Neural progenitor cell (in vitro differentiated cells): ENCODE measurements around the gene MIPEP. TPM values are rescaled to one million over a fixed set of nuclear protein-coding genes. Genes with fewer than 3 reads are reported as not detected.

Source experiments
- DNase-seq: peaks from one replicate; pipeline ENCODE4 v3.0.0-alpha.2; 2016; ENCODE audit warnings: low spot score
- H2AFZ ChIP-seq: fragments of 200-600 bp; sonication (generic); replicated peaks from 2 replicates; pipeline ENCODE4 v1.6.1; 2016; ENCODE audit warnings: antibody characterized with exemption
- H3F3A ChIP-seq: fragments of 200-600 bp; sonication (generic); 2 replicates; pipeline ENCODE4 v1.6.1; 2016; ENCODE audit warnings: antibody characterized with exemption, low read depth
- H3K27ac ChIP-seq: fragments of 200-600 bp; sonication (generic); 2 replicates; pipeline ENCODE4 v1.5.1; 2016; ENCODE audit warnings: mild to moderate bottlenecking
- H3K27me3 ChIP-seq: fragments of 200-600 bp; sonication (generic); 2 replicates; pipeline ENCODE4 v1.6.1; 2016; ENCODE audit warnings: mild to moderate bottlenecking, moderate library complexity
- H3K36me3 ChIP-seq: fragments of 200-600 bp; sonication (generic); 2 replicates; pipeline ENCODE4 v1.5.1; 2016
- H3K4me1 ChIP-seq: fragments of 200-600 bp; sonication (generic); 2 replicates; pipeline ENCODE4 v1.6.1; 2016; ENCODE audit warnings: mixed run types
- H3K4me2 ChIP-seq: fragments of 200-600 bp; sonication (generic); 2 replicates; pipeline ENCODE4 v1.6.1; 2016
- H3K4me3 ChIP-seq: fragments of 200-600 bp; sonication (generic); 2 replicates; pipeline ENCODE4 v1.5.1; 2016
- H3K79me2 ChIP-seq: fragments of 200-600 bp; sonication (generic); 2 replicates; pipeline ENCODE4 v1.6.1; 2016; ENCODE audit warnings: low read depth
- H3K9ac ChIP-seq: fragments of 200-600 bp; sonication (generic); 2 replicates; pipeline ENCODE4 v1.6.1; 2016
- H3K9me3 ChIP-seq: fragments of 200-600 bp; sonication (generic); 2 replicates; pipeline ENCODE4 v1.5.1; 2016; ENCODE audit warnings: low read depth
- H4K20me1 ChIP-seq: fragments of 200-600 bp; sonication (generic); 2 replicates; pipeline ENCODE4 v1.6.1; 2016; ENCODE audit warnings: low read depth
- H3K27ac Mint-ChIP-seq: 3 replicates; pipeline ENCODE4 v1.8.0; 2021; ENCODE audit warnings: mixed read lengths
- H3K27me3 Mint-ChIP-seq: 2 replicates; pipeline ENCODE4 v1.8.0; 2022; ENCODE audit warnings: low read depth, mild to moderate bottlenecking, inconsistent platforms, moderate library complexity, mixed read lengths; ENCODE audit not compliant: insufficient read depth
- H3K36me3 Mint-ChIP-seq: 3 replicates; pipeline ENCODE4 v1.8.0; 2021; ENCODE audit warnings: mixed read lengths
- H3K4me1 Mint-ChIP-seq: 3 replicates; pipeline ENCODE4 v1.8.0; 2021; ENCODE audit warnings: mixed read lengths
- H3K4me3 Mint-ChIP-seq: 3 replicates; pipeline ENCODE4 v1.8.0; 2021; ENCODE audit warnings: mild to moderate bottlenecking, moderate library complexity, mixed read lengths
- H3K9me3 Mint-ChIP-seq: 3 replicates; pipeline ENCODE4 v1.8.0; 2020; ENCODE audit warnings: mixed read lengths
- CTCF ChIP-seq: fragments of 200-600 bp; sonication (generic); IDR thresholded peaks from 2 replicates; pipeline ENCODE4 v1.5.1; 2017; ENCODE audit warnings: antibody characterized with exemption, mild to moderate bottlenecking
- EZH2 ChIP-seq: fragments of 200-600 bp; sonication (generic); IDR thresholded peaks from 2 replicates; pipeline ENCODE4 v1.6.1; 2017; ENCODE audit warnings: antibody characterized with exemption, mild to moderate bottlenecking, moderate library complexity
- EZH2phosphoT487 ChIP-seq: fragments of 200-600 bp; sonication (generic); IDR thresholded peaks from 2 replicates; pipeline ENCODE4 v1.6.1; 2017; ENCODE audit warnings: antibody characterized with exemption
- total RNA-seq: library from RNA; depleted of rRNA; stranded (reverse); fragments of >200 nt; gene quantifications from 2 replicates; pipeline ENCODE4 v1.2.3, GENCODE V29; 2015; ENCODE audit warnings: low replicate concordance

The MIPEP gene
- total RNA-seq, 1 donor from 2014 or later = 22.8 TPM

DNA sequence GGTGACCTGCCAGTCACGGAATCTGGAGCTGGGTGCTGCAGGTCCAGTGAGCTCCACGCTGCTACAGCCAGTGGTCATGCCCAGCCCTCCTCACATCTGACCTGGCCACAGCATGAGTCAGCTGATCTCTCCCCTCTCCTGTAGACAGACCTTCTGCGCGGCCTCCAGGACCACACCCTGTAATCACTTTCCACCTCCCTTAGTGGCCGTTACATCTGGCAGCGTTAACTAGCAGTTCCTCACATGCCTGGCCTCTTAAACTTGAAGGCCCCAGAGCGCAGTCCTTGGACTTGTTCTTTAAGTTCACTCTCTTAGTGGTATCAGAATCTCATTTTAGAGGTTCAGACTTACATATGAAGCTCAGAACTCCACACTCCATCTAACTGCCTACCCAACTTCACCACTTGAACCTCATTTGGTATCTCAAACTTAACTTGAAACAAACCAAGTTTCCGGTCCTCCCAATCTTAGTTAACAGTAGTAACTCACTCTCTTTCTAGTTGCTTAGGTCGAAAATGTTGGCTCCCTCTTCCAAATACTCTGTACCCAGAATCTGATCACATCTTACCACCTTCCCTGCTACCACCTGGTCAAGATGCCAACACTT is 22.7 kb downstream of the MIPEP start:
- TF ChIP-seq EZH2phosphoT487 = no peak
- no peak for TF ChIP-seq EZH2
- no peak for TF ChIP-seq CTCF
- H3F3A ChIP-seq = no peaks in the 10 kb centered on the region
- no peaks in the 10 kb centered on the region for H3K27me3 Mint-ChIP-seq
- H3K4me1 Mint-ChIP-seq = no peaks in the 10 kb centered on the region
- H3K27me3 ChIP-seq = no peaks in the 10 kb centered on the region
- DNase-seq = no peak
- no peak overlapping the region for H3K4me3 Mint-ChIP-seq
- no peak overlapping the region for H3K9ac ChIP-seq
- no peaks in the 10 kb centered on the region for H3K4me1 ChIP-seq
- no peak overlapping the region for H3K27ac Mint-ChIP-seq
- no peaks in the 10 kb centered on the region for H3K9me3 ChIP-seq
- H3K4me2 ChIP-seq = no peak overlapping the region
- no peaks in the 10 kb centered on the region for H4K20me1 ChIP-seq
- H2AFZ ChIP-seq = no peak overlapping the region
- no peaks in the 10 kb centered on the region for H3K79me2 ChIP-seq
- no peaks in the 10 kb centered on the region for H3K9me3 Mint-ChIP-seq
- H3K36me3 Mint-ChIP-seq = peaks cover 2% of the 10 kb centered on the region
- H3K4me3 ChIP-seq = no peak overlapping the region
- H3K27ac ChIP-seq = no peak overlapping the region
- no peaks in the 10 kb centered on the region for H3K36me3 ChIP-seq

DNA sequence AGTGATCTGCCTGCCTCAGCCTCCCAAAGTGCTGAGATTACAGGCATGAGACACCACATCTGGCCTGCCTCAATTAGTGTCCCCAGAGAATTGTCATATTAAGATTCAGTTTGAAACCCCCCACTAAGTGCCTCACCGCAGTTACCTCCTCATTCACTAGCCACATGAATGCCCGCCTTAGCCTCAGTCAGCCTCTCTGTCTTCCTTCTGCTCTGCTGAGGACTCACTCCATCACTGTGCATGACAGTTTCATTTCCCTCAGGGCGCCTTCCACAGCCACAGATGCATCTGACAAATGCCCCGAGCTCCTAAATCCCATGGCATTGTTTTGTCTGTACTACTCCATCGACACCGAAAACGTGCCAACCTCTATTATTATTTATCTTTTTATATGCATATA is 23.3 kb downstream of the MIPEP start:
- H3F3A ChIP-seq = no peaks in the 10 kb centered on the region
- H2AFZ ChIP-seq = no peak overlapping the region
- TF ChIP-seq EZH2 (no peak), CTCF (no peak), EZH2phosphoT487 (no peak)
- H3K9me3 ChIP-seq = no peaks in the 10 kb centered on the region
- no peak for DNase-seq
- H4K20me1 ChIP-seq = no peaks in the 10 kb centered on the region
- Mint-ChIP-seq H3K36me3 (peaks cover 2% of the 10 kb centered on the region), H3K4me1 (no peaks in the 10 kb centered on the region), H3K4me3 (no peak overlapping the region), H3K27ac (no peak overlapping the region), H3K9me3 (no peaks in the 10 kb centered on the region), H3K27me3 (no peaks in the 10 kb centered on the region)
- no peak overlapping the region for H3K9ac ChIP-seq
- H3K4me1 ChIP-seq = no peaks in the 10 kb centered on the region
- H3K4me2 ChIP-seq = no peak overlapping the region
- H3K36me3 ChIP-seq = no peaks in the 10 kb centered on the region
- no peak overlapping the region for H3K27ac ChIP-seq
- H3K79me2 ChIP-seq = no peaks in the 10 kb centered on the region
- no peaks in the 10 kb centered on the region for H3K27me3 ChIP-seq
- H3K4me3 ChIP-seq = no peak overlapping the region

DNA sequence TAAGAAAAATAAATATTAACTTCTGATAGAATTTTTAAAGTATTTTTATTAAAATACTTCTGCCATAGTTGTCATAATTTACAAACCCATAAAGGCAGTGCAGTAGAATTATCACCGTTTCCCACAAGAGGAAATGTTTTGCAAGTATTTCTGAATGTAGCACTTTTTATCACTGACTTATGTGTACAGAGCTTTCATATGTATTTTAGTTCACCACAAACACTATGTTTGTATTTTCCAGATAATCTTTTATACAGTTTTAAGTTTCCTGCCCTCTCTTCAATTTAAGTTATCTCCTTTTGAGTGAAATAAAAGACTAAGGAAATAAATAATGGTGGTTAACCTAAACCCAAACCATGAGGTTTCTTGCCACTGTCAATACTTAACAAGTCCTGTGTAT is 24.2 kb downstream of the MIPEP start:
- H3K4me1 Mint-ChIP-seq = no peaks in the 10 kb centered on the region
- no peak overlapping the region for H3K27ac Mint-ChIP-seq

More for the DNA sequence above, 24.2 kb downstream of the MIPEP start:
- no peaks in the 10 kb centered on the region for H3K79me2 ChIP-seq
- no peak overlapping the region for H3K27ac ChIP-seq
- H3K4me2 ChIP-seq = no peak overlapping the region
- no peaks in the 10 kb centered on the region for H3F3A ChIP-seq
- TF ChIP-seq EZH2phosphoT487 (no peak), CTCF (no peak), EZH2 (no peak)
- H3K36me3 ChIP-seq = no peaks in the 10 kb centered on the region
- no peak overlapping the region for H3K9ac ChIP-seq
- no peaks in the 10 kb centered on the region for H3K9me3 ChIP-seq
- H4K20me1 ChIP-seq = no peaks in the 10 kb centered on the region
- H3K27me3 ChIP-seq = no peaks in the 10 kb centered on the region
- Mint-ChIP-seq H3K36me3 (peaks cover 2% of the 10 kb centered on the region), H3K4me3 (no peak overlapping the region), H3K9me3 (no peaks in the 10 kb centered on the region), H3K27me3 (no peaks in the 10 kb centered on the region)
- DNase-seq = no peak
- H3K4me1 ChIP-seq = no peaks in the 10 kb centered on the region
- H3K4me3 ChIP-seq = no peak overlapping the region
- no peak overlapping the region for H2AFZ ChIP-seq
